NCI-H2107 (cell line): ENCODE measurements around the gene CRTC1.
"Not testable (repeated sequence)": the region's sequence is repeated elsewhere in the genome, so short reads cannot be mapped to it uniquely, and the experiment has no call there.

ENCODE experiments used
- DNase-seq: peaks from one replicate; lab custom pipeline; 2025; lab: John Stamatoyannopoulos, UW

Gene CRTC1

DNA sequence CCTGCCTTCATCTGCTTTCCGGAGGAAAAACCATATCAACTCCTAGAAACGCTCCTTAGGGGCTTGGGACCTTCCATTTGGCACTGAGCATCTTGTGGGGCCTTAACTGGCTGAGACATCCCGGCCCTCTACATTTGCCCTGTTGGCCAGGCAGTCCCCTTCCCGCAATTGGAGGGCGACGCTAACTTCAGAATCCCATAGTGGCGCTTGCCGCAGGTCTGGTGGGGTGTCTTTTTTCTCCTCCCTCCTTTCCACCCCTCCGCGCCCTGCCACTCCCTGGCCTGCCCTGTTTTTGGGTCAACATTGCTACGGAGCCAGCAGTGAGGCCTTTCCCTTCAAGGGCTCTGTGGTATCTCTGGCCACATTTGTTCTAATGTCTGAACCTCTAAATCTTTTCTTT is 13.6 kb upstream of the CRTC1 start:
- no peak for DNase-seq

DNA sequence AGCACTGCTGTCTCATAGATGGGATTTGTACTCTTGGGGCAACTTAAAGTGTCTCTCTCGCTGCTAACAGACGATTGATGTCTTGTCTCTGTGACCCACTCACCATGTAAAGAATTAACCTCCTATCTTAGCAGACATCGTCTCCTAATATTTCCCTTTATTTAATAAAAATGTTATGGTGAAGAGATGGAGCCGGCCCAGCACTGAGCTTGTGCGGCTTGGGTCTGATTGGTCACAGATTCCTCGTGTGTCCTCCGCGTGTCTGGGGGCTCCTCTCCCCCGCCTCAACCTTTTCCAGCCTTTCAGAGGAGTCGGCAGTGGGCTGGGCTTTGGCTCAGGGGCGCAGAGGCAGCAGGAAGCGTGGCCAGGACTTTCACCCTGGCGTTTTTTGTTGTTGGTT is 13.2 kb upstream of the CRTC1 start:
- DNase-seq, result no peak

DNA sequence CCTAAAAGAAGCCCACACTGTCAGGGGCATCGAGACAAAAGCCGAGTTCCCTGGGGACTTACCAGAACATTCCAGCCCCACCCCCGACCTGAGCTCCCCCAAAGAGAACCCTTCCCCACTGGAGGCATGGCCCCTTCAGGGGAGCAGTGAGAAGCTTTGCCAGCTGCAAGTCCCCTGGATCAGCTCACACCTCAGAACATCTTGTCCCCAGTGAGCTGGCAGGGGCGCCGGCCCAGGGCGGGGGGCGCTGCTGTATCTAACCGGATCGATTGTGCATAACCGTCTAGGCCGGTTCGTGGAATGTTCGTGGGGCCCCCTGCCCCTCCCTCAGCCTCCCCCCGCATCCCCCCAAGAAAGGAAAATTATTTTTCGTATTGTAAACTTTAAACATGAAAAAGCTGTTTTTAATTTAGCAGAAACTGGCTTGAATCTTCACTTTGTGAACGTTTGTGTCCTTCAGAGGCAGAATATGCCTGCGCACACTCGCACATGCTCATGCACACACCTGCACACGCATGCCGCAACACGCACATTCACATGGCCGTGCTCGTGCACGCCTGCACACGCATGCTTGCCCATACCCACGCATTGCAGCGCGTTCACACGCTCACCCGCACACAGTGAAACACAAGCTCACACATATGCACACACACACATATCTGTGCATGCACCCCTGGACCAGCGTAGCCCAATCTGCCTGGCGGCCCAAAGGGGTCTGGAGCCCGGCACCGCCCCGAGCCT is 12.0 kb upstream of the CRTC1 start:
- DNase-seq, result no peak

DNA sequence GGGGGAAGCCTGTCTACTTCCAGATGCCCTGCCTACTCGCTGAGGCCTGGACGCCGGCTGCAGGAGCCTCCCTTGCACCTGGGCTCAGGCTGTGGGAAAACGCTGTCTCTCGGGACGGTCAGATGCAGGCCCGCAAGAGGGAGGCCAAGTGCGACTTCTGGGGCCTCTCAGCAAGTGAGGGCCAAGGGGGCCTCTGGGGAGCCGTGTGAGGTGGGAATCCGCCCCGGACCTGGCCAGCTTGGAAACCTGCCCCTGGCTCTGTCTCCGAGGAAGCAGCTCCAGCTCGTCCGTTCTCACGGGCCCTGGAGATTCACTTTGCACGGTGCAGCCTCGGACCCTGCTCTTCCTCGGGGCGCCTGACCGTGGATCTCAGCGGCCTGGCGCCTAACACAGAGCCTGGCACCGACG is 11.4 kb upstream of the CRTC1 start:
- DNase-seq, result no peak

DNA sequence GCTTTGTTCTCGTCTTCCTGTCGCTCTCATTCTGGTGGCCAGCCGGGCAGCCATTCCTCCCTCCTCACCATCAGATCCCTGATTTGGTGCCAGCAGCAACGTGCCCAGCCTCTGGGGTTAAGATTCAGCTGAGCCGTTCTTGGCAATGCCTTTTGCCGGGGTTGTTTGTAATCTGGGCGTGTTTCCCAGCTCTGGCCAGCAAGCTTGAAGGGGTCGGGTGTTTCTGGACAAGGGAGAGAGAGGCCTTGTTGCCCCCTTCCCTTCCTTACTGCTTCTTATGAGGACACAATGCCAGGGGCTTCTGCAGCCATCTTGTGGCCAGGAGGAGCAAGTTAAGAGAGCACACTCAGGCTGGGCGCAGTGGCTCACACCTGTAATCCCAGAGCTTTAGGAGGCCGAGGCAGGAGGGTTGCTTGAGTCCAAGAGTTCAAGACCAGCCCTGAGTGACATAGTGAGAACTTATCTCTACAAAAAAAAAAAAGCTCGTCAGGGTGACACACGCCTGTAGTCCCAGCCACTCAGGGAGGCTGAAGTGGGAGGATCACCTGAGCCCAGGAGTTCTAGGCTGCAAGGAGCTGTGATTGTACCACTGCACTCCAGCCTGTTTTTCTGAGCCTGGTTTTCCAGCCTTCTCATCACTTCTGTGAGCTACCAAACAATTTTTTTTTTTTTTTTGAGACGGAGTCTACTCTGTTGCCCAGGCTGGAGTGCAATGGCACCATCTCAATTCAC is 10.7 kb upstream of the CRTC1 start:
- no peak for DNase-seq

DNA sequence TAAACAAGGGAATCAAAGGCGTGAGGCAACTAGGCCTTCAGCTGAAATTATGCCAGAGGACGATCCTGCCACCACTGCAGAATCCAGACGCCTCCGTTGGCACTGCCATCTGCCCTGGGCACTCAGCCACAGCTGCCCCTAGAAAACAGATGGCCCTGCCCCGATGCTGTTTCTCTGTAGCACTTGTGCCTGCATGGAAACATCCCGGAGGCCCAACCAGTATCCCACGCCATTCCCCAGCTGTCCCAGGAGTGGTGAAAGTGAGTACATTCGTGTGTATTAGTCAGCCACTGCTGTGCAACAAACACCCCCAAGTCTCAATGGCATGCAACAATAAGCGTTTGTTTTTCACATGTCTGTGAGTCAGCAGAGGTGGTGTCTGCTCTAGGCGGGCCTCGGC is 8.9 kb upstream of the CRTC1 start:
- no peak for DNase-seq

DNA sequence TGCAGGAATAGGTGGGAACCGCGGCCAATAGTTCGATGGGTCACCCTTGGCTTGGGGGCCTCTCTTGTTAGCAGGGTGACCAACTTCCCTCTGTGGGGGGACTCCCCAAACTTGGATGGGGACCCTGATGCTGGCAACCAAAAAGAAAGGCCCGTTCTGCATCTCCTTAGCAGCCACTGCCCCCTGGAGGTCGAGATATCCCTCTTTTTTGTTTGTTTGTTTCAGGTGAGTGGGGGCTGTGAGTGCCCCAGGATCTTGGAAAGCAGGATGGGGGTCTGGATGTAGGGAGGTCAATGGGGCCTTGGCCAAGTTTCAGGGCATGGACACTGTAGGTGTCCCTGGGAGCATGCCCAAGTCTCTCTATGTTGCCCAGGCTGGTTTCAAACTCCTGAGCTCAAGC is 7.7 kb upstream of the CRTC1 start:
- no peak for DNase-seq

DNA sequence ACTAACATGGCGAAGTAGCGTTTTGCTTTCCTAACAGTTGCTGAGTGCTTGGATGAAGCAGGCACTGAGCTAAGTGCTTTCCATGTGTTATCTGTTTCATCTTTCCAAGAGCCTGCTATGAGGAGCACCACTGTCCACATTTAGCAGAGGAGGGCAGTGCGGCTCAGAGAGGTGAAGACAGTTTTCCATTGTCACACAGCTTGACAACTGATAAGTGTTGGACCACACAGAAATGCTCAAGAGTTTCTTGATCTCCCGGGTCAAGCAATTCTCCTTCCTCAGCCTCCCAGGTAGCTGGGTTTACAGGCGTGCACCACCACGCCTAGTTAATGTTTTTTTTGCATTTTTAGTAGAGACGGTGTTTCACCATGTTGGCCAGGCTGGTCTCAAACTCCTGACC is 6.8 kb upstream of the CRTC1 start:
- no peak for DNase-seq

DNA sequence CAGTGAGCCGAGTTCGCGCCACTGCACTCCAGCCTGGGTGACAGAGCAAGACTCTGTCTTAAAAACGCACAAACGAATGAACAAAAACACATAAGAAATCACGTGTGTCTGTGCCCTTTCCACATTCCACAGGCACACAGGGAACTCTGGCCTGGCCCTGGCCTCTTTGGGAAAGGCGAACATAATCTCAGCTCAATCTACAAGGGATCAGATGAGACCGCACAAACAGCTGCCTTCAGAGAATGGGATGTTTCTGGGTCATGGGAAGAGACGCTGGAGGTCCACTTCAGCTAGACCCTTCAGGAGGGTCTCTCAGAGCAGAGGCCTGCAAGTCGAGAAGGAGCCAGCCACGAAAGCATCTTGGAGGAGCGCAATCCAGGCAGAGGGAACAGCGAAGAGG is 6.3 kb upstream of the CRTC1 start:
- no peak for DNase-seq

DNA sequence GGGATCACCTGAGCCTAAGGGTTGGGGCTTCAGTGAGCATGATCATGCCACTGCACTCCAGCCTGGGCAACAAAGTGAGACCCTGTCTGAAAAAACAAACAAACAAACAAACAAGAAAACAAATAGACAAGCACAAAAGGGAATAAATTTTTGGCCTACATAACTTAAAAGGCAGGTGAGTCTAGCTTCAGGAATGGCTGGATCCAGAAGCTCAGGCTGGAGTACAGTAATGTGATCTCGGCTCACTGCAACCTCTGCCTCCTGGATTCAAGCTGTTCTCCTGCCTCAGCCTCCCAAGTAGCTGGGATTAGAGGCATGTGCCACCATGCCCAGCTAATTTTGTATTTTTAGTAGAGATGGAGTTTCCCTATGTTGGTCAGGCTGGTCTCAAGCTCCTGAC is 3.3 kb upstream of the CRTC1 start:
- DNase-seq, result not testable (repeated sequence)

DNA sequence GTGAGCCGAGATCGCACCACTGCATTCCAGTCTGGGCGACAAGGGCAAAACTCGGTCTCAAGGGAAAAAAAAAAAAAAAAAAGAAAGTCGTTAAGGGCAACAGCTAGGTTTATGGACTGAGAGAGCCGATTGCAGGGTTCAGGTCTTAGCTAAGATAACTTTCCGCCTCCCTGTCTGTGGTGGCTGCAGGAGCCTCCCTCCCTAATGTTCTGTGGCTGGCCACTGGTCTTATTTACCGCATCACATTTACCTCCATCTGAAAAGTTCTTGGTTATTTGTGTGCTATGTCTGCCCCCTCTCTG is 722 bp upstream of the CRTC1 start:
- DNase-seq, result no peak

DNA sequence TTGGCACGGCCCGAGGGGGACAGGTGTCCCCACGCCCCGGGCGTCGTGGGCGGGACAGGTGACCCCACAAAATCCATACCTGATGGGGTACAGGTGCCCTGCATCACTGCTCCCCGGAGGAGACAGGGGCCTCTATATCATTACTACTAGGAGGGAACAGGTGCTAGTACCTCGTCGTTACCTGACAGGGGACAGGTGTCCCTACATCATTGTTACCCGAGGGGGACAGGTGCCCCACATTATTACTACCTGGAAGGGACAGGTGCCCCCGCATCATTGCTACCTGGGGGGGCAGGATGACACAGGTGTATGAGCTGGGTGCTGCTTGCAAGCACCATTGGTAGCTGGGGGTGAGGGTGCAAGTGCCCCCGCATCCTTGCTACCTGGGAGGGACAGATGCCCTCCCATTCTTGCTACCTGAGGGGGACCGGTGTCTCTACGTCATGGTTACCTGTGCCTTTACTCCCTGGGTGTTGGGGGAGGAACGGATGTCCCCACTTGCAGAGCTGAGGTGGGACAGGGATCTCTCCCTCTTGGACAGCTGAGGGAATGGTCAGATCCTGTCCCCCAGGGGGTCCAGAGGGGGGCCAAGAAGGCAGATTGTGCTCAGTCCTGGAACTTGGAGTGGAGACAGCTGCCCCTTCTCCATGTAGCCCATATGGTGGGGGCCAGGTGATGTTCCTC is 620 bp downstream of the CRTC1 start:
- no peak for DNase-seq

DNA sequence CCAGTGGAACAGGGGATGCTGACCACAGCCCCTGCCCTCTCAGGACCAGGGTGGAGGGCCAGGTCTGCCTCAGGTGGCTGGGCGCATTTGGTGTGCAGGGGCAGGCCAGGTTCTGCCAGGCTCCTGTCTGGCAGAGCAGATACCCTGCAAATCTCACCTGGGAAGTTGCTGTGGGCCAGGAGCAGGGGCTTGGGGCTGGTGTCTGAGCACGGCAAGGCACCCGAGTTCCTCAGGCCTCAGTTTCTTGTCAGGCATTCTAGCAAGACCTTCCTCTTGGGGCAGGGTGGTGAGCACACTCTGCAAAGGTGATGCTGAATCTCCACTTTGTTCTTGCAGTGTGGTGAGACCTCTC is 1.1 kb downstream of the CRTC1 start:
- no peak for DNase-seq

DNA sequence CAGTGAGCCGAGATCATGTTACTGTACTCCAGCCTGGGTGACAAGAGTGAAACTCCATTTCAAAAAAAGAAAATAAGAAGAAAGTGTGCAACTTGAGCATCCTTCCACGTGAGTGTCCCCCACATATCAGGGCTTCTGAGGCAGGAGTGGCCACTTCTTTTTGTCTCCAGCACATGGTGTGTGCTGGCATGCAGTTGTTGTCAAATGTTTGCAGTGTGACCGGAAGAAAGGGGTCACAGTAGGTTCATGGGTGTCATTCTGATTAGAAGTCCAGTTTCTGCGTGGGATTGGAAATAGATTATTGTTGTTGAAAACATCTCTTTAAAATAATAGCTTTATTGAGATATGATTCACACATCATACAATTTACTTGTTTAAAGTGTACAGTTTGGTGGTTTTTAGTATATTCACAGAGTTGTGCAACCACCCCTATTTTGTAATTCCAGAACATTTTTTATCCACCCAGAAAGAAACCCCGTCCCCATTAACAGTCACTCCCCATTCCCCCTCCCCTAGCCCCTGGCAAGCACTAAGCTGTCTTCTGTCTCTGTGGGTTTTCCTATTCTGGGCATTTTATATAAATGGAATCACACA is 2.2 kb downstream of the CRTC1 start:
- DNase-seq, result no peak

DNA sequence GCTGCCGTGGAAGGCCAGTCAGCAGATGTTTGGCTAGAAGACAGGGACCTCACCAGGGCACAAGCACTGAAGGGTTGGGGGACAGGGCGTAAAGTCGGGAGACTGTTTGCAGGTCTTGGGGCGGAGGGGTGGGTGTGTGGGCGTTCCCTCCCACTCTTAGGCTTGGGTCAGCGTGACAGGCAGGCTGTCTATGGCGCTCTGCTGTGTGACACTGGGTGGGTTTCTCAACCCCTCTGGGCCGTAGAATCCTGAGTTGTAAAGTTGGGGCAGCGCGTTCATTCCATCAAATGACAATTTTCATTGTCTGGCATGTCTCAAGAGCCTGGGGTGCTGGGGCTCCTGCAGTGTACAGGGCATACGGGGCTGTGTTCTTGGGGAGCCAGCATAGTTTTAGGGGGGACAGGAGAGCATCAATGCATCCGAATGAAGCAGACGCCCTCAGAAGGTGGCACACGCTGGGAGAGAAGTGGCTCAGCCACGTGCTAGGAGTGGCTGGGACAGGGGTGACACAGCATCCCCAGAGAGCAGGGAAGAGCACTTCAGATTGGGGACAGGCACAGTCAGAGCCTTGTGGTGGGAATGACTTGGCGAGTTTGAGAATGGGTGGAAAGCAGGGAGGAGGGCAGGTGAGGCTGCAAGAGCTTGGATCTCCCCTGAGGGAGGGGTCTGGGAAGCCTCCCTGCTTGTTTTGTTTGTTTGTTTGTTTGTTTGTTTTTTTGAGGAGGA is 4.4 kb downstream of the CRTC1 start:
- no peak for DNase-seq

DNA sequence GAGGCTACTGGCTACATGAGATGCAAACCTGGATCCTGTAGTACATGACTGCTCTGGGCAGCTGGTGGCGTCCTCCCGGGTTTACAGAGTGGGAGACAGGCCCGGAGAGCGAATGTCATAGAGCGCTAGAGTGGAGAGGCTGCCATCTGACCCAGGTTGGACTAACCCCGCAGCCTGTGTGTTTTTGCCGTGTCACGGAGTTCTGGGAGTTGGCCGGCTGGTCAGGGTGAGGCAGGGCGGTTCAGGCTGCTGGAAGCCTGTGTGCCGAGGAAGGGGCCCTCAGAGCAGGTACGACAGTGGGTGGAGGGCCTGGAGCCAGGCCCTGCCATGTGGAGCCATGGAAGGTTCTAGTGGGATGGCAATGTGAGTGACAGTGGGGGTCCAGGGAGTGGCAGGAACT is 12.5 kb downstream of the CRTC1 start:
- DNase-seq, result no peak

DNA sequence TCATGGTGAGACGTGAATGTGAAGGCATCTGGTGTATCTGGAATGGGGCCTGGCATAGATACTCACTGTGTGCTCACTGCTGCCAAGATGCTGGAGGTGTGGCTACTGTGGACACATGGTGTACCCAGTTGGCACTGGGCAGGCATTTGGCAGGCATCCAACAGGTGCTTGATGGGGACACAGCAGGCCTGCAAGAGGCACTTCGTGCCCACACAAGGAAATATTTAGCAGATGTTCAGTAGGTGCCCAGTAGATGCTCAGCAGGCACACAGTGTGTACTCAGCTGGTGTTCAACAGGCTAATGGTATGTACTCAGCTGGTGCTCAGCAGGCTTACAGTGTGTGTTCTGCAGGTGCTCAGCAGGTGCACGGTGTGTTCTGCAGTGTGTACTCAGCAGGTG is 14.2 kb downstream of the CRTC1 start:
- peak; percentile 19 for DNase-seq

DNA sequence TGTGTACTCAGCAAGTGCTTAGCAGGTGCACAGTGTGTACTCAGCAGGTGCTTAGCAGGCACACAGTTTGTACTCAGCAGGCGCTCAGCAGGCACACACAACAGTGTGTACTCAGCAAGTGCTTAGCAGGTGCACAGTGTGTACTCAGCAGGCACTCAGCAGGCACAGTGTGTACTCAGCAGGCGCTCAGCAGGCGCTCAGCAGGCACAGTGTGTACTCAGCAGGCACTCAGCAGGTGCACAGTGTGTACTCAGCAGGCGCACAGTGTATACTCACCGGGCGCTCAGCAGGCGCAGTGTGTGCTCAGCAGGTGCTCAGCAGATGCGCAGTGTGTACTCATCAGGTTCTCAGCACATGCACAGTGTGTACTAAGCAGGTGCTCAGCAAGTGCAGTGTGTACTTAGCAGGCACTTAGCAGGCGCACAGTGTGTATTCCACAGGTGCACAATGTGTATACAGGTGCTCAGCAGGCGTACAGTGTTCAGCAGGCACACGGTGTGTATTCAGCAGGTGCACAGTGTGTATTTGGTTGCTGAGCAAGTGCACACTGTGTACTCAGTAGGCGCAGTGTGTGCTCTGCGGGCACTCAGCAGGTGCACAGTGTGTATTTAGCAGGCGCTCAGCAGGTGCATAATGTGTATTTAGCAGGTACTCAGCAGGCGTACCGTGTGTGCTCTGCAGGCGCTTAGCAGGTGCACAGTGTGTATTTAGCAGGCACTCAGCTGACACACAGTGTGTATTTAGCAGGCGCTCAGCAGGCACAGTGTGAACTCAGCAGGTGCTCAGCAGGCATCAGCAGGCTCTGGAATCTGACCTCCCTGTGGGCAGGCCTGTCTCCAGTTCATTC is 15.1 kb downstream of the CRTC1 start:
- no peak for DNase-seq

DNA sequence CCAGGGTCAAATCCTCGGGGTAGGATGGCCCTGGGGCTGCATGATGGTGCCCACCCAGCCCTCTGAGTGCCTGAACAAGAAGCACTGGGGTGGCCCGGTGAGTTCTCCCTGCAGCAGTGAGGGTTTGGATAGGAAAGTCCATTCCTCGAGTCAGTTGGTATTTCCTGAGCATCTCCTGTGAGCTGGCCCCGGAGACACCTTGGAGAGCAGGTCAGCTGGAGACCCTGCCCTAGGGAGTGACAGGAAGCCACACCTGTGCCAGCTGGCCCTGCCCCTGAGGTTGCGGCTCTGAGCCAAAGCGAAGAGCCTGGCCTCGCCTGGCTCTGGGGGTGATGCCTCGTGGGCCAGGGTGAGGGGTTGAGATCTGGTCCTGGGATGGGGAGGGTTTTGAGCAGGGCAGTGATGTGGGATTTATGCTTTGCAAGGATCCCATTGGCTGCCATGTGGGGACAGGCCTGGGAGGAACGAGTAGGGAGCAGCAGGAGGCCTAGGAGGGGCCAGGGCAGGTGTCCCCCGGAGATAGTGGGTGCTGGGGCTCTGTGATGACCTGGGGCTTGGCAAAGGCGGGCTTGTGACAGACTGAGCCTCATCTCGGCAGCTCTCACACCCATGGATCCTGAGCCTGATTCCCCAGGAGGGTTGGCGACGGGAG is 16.0 kb downstream of the CRTC1 start:
- DNase-seq, result no peak

DNA sequence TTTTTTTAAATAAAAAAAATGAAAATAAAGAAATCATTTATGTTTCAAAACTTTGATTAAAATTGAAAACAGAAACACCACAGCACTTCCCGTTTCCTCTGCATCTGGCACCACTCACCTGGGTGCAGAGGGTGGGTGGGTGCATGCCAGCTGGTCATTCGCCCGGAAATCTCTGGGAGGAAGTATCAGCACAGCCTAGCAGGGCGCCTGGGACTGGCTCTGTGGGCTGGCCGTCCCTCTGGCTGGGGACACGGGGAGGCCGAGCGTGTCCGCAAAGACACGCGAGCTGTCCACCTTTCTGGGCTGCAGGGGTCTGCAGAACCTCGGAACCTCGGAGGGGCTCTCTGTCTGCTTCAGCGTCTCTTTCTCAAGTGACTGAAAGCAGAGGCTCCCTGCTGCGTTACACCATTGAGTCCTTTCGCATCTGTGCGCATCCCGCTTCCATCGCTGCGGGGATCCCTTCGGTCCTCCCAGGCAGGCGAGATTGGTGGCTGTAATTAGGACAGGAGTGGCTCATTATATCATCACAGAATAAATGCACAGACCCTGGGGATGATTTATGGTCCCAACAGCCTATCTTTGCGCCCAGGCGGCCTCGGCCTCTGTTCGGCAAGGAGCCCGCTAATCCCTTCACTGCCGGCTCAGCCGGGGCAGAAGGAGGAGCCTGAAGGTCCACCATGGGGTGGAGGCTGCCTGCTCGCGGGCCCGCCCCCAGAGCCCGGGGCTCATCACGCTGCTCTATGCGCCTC is 17.2 kb downstream of the CRTC1 start:
- DNase-seq, result peak; percentile 58
